GM21737 (cell line): ENCODE data around the gene MSX1.

Experiments
- ATAC-seq: cut with Tn5 transposase; IDR thresholded peaks from one replicate; pipeline ENCODE4 v1.9.1; 2021; ENCODE audit warnings: mild to moderate bottlenecking, moderate library complexity; ENCODE audit not compliant: unreplicated experiment

Gene MSX1

GRCh38 chr4:4868758-4869723 is 9.6 kb downstream of the MSX1 start:
- no peak for ATAC-seq

DNA sequence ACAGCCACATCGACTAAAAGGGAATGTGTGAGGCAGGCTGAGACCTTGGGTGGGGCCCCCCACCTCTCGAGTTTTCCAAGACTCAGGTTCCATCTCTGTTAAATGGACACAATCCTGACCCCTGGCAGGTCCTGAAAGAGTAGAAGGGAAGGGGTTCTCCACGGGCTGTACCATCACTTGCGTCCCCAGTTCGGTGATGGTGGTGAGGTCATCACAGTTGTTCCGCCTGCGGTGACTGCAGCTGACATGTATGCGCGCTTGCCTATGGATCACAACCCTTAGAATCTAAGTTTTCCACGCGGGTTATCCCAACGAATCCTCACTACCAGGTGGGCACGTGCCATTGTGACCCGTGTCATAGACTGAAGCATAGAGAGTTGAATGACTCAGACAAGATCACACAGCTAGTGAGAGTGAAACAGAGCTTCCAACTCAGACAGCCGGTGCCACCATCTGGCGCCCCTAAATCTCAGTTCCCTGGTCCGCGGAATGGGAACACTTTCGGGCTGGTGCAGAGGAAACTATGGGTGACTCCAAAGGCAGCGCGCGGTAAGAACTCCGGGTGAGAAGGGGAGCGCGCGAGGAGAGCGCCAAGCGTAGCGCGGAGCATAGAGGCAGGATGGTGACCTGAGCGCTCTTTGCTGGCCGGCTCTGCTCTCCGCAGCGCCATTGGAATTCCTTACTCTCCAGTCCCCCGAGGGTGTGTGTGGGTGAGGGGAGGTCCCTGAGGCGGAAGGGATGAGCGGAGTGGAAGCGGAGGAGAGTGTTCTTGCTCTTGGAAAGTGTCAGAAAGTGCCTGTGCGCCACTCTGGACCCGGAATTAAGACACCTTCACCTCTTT is 10.5 kb downstream of the MSX1 start:
- no peak for ATAC-seq

- no peak for ATAC-seq
Observed at GRCh38 chr4:4870576-4871241, 11.2 kb downstream of the MSX1 start.

GRCh38 chr4:4871242-4871572 is 11.7 kb downstream of the MSX1 start:
- ATAC-seq = no peak

GRCh38 chr4:4871573-4872313 is 12.3 kb downstream of the MSX1 start:
- ATAC-seq = no peak

GRCh38 chr4:4872314-4872903 is 12.9 kb downstream of the MSX1 start:
- no peak for ATAC-seq

DNA sequence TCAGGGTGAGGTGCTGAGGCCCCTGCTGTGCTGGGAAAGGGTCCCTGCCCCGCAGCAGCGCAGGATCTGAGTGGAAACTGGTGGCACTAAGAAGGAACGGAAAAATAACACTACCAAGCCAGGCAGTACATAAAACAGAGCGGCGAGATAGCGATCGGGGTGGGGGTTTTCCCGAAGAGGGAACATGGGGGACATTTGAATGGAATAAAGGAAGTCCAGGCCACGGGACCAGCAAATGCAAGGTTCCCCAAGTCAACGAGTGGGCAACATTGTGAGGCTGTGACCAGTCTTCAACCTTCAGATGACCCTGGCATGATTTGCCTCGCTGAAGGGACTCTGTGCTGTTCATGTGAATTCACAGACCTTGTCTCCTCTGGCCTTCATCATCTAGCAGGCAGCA is 13.7 kb downstream of the MSX1 start:
- ATAC-seq = no peak

- no peak for ATAC-seq
Observed at GRCh38 chr4:4874254-4874653, 14.8 kb downstream of the MSX1 start.

DNA sequence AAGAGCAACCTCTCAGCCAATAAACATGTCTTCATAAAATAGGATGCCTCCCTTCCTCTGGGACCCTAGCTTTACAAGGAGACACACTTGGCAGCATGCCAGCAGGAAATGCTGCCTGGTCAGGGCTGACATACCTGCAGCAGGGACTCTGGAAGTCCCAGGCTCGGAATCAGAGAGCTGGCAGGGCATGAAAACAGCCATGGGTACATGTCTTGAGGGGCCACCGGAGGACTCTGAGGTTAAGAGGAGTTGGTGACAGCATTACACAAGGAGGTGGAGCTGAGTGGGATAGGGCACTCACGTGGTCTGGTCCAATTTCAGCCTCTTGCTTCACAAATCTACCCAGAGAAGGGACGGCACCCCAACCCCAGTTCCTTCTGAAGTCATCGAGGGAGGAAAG is 15.7 kb downstream of the MSX1 start:
- no peak for ATAC-seq

- ATAC-seq = no peak
Observed at GRCh38 chr4:4875611-4876010, 16.1 kb downstream of the MSX1 start.

- no peak for ATAC-seq
Observed at GRCh38 chr4:4876945-4877661, 17.6 kb downstream of the MSX1 start.

DNA sequence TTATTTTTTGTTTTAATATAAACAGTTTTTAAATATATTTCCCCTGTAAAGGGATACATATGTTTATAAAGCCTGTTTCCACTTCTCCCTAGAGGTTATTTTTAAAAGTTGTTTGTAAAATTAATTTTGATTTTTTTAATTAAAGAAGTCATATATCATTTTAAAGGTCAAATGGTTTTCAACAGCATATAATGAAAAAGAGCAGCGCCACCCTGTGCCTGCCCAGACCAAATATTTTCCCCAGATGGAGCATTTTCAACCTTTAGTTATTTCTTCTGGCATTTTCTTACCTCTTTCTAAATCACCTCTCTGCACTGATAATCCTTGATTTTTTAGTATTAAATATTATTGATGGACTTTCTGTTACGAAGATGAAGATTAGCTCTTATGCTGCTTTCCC is 21.0 kb downstream of the MSX1 start:
- no peak for ATAC-seq

DNA sequence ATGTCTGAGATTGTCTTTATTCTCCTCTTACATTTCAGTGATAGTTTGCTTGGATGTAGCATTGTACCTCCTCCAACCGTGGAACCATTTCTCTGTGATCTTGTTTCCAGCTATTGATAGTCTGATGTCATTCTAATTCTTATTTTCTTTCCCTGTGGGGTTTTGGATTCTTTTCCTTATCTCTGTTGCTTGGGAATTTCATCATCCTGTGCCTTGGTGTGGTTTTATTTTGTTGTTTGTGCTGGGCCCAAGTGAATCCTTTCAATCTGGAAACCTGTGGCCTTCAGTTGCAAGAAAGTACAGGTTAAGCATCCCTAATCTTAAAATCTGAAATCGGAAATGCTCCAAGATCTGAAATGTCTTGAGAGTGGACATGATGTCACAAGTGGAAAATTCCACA is 22.0 kb downstream of the MSX1 start:
- ATAC-seq = no peak

GRCh38 chr4:4884611-4885010 is 25.1 kb downstream of the MSX1 start:
- no peak for ATAC-seq

- ATAC-seq = no peak
Observed at GRCh38 chr4:4887426-4887825, 28.0 kb downstream of the MSX1 start.

GRCh38 chr4:4888695-4889094 is 29.2 kb downstream of the MSX1 start:
- ATAC-seq = no peak

GRCh38 chr4:4889781-4890180 is 30.3 kb downstream of the MSX1 start:
- ATAC-seq = no peak

DNA sequence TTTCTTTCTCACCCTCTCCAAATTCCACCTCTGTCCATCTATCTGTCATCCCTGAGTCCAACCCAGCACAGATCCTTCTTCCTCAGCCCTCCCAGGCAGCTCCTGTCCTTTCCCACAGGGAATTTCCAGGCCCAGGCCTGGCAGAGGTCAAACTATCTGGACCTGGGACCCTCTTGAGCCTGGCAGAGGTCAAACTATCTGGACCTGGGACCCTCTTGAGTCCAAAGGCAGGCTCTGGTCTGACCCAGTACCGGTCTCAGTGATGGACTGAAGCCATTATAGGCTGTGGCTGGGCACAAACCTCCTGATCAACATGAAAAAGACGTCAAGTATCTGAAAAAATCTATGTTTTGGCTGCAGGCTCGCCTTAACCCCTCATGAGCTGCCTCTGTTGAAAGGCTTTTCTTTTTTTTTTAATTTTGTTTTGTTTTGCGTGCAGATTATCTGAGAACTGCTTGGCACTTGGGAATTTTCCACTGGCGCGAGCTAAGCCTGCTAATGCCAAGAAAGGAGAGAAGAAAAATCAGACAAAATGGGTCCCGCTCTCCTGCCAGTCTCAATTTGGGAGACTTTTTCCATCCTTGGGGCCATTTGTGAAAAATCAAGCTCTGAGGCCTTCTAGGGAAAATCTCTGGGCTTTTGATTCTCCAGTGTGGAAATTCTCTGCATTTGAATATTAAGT is 31.2 kb downstream of the MSX1 start:
- no peak for ATAC-seq

DNA sequence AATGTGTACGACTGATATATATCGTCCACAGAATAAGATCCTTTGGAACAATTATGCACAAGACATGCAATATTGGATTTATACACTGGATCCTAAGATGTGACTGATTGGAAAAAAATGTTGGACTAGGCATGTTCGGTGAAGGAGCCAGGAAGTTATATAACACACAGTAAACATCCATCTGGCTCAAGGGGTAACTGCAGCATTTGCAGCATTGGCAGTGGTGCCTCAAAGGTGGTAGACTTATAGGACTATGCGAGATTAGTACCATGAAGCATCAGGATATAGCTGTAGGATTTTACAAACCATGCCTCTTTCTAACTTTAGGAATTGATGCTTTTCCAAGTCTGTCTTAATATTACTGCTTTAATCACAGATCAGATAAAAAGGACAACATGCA is 34.3 kb downstream of the MSX1 start:
- ATAC-seq = no peak
